Ascending aorta (tissue), 2 donors: ENCODE data around the gene FOXN3. TPM values are rescaled to one million over a fixed set of nuclear protein-coding genes. Genes with fewer than 3 reads are reported as not detected.

Experiments used
- DNase-seq, 2 donors: peaks; one replicate each; pipeline ENCODE4 v3.0.0-alpha.2; 2019; ENCODE audit warnings: low spot score in 2 of 2
- H3K27ac ChIP-seq, 2 donors: fragments of 200-600 bp; sonication (generic); one replicate each; pipeline ENCODE4 v1.5.1; 2016 to 2017; ENCODE audit warnings: mild to moderate bottlenecking in 1 of 2
- H3K27me3 ChIP-seq: fragments of 200-600 bp; sonication (generic); one replicate; pipeline ENCODE4 v1.5.1; 2017
- H3K36me3 ChIP-seq, 2 donors: fragments of 200-600 bp; sonication (generic); one replicate each; pipeline ENCODE4 v1.5.1; 2016
- H3K4me1 ChIP-seq, 2 donors: fragments of 200-600 bp; sonication (generic); one replicate each; pipeline ENCODE4 v1.5.1; 2016 to 2017; ENCODE audit warnings: mild to moderate bottlenecking in 1 of 2
- H3K4me3 ChIP-seq, 2 donors: fragments of 200-600 bp; sonication (generic); one replicate each; pipeline ENCODE4 v1.5.1; 2016 to 2017; ENCODE audit warnings: mild to moderate bottlenecking in 1 of 2
- H3K9me3 ChIP-seq, 2 donors: fragments of 200-600 bp; sonication (generic); one replicate each; pipeline ENCODE4 v1.5.1; 2016
- CTCF ChIP-seq, 3 experiments: fragments of 200-600 bp in 2 of 3; fragments of 450-650 bp in 1 of 3; sonication (generic) in 2 of 3; IDR thresholded peaks; one replicate each; pipeline ENCODE4 v1.5.1; 2016 to 2019; ENCODE audit warnings: antibody characterized with exemption in 3 of 3, mild to moderate bottlenecking in 1 of 3, moderate library complexity in 1 of 3
- intact Hi-C: fragments of 100-400 bp; cut with DNase I; formaldehyde crosslinking; loops from one replicate; pipeline ENCODE4 v1.15.1; 2023
- total RNA-seq: library from RNA; depleted of rRNA; stranded (reverse); fragments of >200 nt; gene quantifications from one replicate; pipeline ENCODE4 v1.1.0, GENCODE V29; 2016

Gene FOXN3
- 96.3 TPM for total RNA-seq

GRCh38 chr14:89417091-89417464, at the start of gene FOXN3:
Gene FOXN3, minus strand, starts transcription at chr14:89417233. Its CDS starts 4,757 bp downstream, at chr14:89412476.
- H3K27ac ChIP-seq = peak within 1 kb of the TSS; percentile 96 to 98
- intact Hi-C loops = loop anchor here (2.0 to 10.0 kb wide), 10 partner anchors 112 to 582 kb away; no protein-coding TSS in a partner anchor
- H3K36me3 ChIP-seq = peaks cover 0 to 2% of the 10 kb centered on the region in 2 donors
- TF ChIP-seq CTCF (IDR thresholded peaks at IDR 0.05) = no peak
- H3K4me3 ChIP-seq = peak within 1 kb of the TSS; percentile 86 to 91
- peak; percentile 65 to 95 for DNase-seq
- peaks cover 4 to 13% of the 10 kb centered on the region in 2 donors for H3K4me1 ChIP-seq
- no peaks in the 10 kb centered on the region for H3K9me3 ChIP-seq
- no peaks in the 10 kb centered on the region for H3K27me3 ChIP-seq

- DNase-seq = no peak
- H3K27me3 ChIP-seq = no peaks in the 10 kb centered on the region
- no peak overlapping the region for H3K4me3 ChIP-seq
- H3K27ac ChIP-seq = no peak overlapping the region
- intact Hi-C loops = no loop called here
- H3K9me3 ChIP-seq = no peaks in the 10 kb centered on the region
- H3K36me3 ChIP-seq = no peaks in the 10 kb centered on the region
- TF ChIP-seq CTCF (IDR thresholded peaks at IDR 0.05) = no peak
- peaks cover 11 to 12% of the 10 kb centered on the region in 2 donors for H3K4me1 ChIP-seq
Measured at GRCh38 chr14:89466484-89466883, 49.5 kb upstream of the FOXN3 start.

- Histone ChIP-seq H3K4me1 (peaks cover 8 to 9% of the 10 kb centered on the region in 2 donors), H3K9me3 (no peaks in the 10 kb centered on the region), H3K4me3 (no peak overlapping the region), H3K27me3 (no peaks in the 10 kb centered on the region), H3K36me3 (no peaks in the 10 kb centered on the region), H3K27ac (no peak overlapping the region)
- DNase-seq = no peak
- intact Hi-C loops = no loop called here
- TF ChIP-seq CTCF (IDR thresholded peaks at IDR 0.05) = no peak
Measured at GRCh38 chr14:89465876-89466275, 48.8 kb upstream of the FOXN3 start.

GRCh38 chr14:89461256-89461655, 44.2 kb upstream of the FOXN3 start:
- no peaks in the 10 kb centered on the region for H3K27me3 ChIP-seq

GRCh38 chr14:89458713-89459420, 41.8 kb upstream of the FOXN3 start:
- intact Hi-C loops = no loop called here
- no peak overlapping the region for H3K27ac ChIP-seq

More at GRCh38 chr14:89461256-89461655, 44.2 kb upstream of the FOXN3 start:
- TF ChIP-seq CTCF (IDR thresholded peaks at IDR 0.05) = no peak
- no peak overlapping the region for H3K4me3 ChIP-seq
- H3K9me3 ChIP-seq = no peaks in the 10 kb centered on the region
- H3K4me1 ChIP-seq = no peaks in the 10 kb centered on the region
- H3K36me3 ChIP-seq = no peaks in the 10 kb centered on the region
- no peak overlapping the region for H3K27ac ChIP-seq
- DNase-seq = no peak
- intact Hi-C loops = no loop called here

More at GRCh38 chr14:89458713-89459420, 41.8 kb upstream of the FOXN3 start:
- H3K27me3 ChIP-seq = no peaks in the 10 kb centered on the region
- H3K36me3 ChIP-seq = no peaks in the 10 kb centered on the region
- no peak overlapping the region for H3K4me3 ChIP-seq
- H3K4me1 ChIP-seq = no peaks in the 10 kb centered on the region
- H3K9me3 ChIP-seq = no peaks in the 10 kb centered on the region
- TF ChIP-seq CTCF (IDR thresholded peaks at IDR 0.05) = no peak
- DNase-seq = no peak
